CD4-positive, alpha-beta T cell treated with Interleukin-6 at 100 ng/mL for 8 hours (primary cell): Measurements from ENCODE around the gene PITPNM3.
"Not testable (repeated sequence)": the region's sequence is repeated elsewhere in the genome, so short reads cannot be mapped to it uniquely, and the experiment has no call there.

Source experiments
- DNase-seq: peaks from one replicate; pipeline ENCODE4 v3.0.0-alpha.2; 2020; ENCODE audit warnings: mixed read lengths, low spot score

PITPNM3 gene

DNA sequence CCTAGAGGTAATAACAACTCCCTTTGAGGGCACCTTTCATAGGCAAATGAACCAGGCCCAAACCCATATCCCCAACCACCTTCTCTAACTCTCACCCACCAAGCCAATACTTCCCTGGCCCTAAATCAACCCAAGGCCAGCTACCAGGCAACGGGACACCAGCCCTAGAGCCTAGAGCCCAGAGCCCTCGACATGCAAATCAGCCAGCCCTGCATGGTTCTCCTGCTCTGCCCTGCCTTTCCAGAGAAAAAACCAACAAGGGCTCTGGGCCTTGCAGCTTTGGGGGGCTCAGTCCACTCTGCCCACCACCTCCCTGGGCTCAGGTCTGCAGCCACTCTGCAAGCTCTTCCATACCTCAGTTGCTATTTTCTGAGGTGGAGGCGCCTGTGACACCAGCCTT lies 55.0 kb downstream of the PITPNM3 start:
- DNase-seq, result no peak

DNA sequence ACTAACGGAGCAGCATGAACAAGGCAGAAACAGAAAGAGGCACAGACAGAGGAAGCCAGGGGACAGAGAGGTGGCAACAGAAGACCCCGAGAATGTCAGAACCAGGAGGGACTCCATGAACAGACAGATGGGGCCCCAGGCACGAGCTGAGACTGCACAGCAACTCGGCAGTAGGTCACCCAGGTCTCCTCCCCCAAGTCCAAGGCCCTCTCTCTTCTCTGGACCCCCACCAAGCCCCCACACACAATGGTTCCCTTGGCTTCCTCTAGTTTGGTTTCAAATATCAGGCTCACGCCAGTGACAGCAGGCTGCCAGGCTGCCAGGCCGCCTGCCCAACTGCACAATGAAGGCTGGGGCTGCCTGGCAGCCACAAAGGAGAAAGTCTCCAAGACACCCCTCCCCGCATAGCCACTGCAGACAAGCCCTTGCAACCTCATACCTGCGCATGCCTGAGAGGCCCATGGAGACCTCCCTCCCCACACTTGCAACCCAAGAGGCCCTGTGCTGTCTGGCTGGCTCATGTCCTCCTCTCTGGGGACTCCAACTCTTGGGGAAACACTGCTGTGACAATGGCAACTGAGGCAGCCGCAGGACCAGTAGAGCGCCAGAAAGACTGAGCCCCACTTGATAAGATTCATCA lies 57.3 kb downstream of the PITPNM3 start:
- no peak for DNase-seq

DNA sequence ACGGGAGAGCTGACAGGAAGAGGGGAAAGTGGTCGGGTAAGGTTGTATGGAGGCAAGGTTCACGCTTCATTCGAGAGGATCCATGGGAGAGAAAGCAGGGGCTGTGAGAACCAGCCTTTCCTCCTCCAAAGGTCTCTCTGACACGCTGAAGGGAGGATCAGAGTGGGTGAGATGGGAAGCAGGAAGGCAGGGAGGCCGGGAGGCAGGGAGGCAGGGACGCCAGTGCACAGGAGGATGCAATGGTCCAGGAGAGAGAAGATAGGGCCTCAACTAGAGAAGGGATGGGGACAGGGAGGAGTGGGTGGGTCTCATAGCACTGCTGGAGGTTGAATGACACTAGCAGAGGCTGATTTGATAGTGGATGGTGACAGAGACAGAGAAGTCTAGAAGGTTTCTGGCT lies 58.0 kb downstream of the PITPNM3 start:
- DNase-seq, result no peak

DNA sequence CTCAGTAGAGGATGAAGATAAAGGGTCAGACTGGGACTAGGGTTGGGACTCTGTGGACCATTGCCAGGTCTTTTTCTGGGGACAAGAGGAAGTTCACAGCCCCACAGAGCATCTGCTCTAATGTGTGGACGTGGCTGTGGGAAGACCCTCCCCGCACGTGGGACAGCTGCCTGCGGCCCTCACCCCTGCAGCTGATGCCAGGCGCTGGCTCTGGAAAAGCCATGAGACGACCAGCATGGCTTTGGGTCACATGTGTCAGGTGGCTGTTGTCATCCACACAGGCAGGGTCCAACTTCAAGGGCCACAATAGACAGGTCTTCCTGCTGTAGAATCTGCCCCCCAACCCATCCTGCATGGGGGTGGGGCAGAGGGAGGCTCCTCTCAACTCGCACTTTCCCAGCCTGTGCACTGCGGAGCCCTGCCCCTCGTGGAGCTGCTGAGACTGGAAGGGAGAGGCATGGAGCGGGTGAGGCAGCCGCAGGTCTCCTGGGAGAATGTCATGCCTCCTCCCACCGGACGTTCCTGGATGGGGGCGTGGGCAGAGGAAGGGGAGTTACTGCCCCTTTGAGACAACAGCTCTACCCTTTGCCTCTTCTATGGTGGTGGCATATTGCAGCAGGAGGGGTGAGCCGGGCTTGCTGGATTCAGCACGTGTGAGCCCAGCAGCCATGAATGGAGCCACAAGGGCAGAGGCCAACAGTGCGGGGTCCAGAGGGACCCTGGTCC lies 58.7 kb downstream of the PITPNM3 start:
- no peak for DNase-seq

DNA sequence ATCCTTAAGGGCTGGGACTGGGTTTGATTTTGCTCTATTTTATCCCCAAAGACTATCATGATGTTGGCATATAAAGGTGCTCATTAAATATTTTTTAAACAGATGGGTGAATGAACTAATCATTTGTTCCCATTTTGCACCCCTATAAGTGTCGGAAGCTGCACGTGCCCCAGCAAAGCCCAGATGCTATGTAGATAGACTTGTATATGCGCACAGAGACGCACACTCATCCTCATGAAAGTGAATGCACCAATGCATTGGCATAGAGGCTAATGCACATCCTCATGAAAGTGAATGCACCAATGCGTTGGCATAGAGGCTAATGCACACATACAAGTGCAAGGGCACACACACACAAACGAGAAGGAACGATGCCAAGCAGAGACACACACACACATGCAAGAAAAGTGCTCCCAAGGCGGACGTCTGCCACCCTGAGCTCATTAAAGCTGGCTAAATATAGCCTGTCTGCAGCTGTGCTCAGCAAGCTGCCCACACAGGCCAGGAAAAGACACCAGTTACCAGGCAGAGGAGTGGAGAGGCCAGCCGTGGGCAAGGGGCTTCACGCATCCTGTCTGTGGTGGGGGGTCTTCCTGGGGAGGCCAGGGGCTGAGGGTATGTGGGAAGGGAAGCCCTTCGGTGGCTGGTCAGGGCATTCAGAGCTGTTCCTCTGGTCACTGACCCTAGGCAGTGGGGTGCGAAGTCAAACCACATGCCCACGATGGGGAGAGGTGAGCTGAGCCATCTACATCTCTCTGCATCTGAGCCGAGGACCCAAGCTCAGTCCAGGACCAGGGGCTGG lies 59.5 kb downstream of the PITPNM3 start:
- no peak for DNase-seq

DNA sequence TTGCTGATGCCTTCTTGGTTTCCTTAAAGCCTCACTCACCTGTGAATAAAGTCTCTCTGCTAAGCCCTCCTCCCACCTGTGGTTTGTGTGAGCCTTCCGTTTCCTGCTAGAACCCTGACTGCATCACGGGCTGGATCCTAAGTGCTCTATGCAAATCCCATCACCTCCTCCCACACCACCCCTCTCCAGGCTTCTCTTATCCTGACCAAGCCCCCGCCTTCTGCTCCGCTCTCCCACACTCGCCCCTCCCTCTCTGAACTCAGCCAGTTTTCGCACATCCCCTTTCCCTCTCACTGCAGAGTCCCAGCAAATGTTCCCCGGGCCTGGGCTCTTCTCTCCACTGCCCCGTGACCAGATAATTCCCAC lies 60.3 kb downstream of the PITPNM3 start:
- DNase-seq, result no peak

DNA sequence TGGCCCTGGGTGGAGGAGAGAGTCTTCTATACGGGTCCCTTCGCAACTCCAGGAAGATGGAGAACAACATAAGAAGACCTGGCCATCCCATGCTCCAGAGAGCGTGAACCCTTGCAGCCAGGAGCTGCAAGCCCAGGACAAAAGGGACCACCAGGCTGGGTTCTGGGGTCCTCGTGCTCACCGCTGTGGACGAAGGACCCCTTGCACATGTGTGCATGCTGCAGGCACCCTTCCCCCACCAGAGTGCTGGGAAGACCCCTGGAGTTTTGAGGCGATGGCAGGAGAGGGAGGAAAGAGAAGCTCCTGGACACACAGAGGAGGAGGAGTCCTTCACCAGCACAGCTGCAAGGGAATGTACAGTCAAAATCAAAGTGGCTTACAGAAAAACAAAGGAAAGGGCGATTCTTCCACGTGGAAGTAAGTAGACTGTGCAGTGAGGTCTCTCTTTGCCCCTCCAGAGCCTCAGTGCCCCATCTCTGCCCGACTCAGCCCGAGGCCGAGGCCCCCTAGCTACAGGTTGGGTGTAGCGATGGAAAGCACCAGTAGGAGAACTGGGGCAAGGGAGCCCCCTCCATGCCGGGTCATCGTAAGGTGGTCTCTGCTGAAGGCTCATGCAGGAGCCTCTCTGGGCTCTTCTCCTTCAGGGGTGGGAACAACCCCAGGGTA lies 60.8 kb downstream of the PITPNM3 start:
- no peak for DNase-seq

DNA sequence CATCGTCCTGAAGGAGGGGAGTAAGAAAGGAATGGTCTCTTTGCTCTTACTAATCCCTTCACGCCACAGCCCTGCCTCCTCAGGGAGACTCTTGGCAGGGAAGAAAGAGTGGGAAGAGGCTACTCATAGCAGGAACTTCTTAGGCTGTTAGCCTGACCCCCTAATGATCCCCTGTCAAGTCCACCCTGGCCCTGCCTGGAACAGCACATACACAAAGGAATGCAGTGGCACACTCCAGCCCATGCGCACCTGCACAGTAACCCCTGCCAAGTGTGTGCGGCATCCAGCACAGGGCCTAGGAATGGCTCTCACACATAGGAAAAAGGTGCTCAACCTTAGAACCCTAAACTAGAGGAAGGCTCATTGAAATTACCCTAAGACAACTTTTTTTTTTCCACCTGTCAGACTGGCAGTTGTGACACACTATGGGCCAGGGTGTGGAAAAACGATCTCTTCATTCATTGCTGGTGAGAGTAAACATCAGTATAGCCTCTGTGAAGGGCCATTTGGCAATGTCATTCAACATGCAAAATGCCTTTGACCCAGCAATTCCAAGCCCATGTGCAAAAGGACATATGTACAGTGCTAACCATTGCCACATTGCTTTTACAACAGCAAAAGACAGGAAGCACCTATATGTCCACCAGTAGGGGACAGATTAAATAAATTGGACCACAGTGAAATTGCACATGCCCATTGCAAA lies 62.0 kb downstream of the PITPNM3 start:
- no peak for DNase-seq

DNA sequence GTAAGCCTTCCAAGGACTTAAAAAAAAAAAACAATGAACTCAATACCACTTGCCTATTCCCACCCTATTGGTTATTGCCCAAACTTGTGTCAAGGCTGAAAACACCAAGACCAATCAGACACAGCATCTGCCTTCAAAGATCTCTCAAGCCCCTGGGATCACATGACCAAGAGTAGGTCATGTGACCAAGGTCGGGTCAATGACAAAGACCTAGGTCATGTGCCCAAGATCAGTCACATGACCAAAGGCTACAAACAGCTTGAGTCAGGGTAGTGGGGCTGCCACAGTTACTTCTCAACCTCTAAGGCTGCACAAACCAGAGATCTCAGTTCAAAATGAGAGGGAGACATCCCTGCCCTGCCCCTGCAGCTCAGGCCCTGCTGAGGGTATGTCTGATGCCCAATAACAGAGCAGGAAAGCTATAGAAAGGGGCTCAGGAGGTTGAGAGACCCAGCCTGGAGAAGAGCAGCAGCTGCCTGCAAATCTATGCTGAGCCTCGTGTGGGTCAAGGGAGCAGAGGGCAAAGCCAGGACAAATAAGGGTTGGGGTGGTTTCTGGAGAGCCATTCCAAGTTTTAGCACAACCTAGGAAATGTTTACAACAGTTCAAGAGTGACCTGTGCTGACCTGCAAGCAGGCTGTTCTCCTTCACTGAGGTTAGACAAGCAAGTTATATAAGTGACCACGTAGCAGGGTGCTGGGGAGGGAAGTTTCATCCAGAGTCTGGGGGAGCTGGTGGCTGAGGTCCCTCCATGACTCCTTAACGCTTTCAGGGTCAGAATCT lies 63.3 kb downstream of the PITPNM3 start:
- DNase-seq, result no peak

DNA sequence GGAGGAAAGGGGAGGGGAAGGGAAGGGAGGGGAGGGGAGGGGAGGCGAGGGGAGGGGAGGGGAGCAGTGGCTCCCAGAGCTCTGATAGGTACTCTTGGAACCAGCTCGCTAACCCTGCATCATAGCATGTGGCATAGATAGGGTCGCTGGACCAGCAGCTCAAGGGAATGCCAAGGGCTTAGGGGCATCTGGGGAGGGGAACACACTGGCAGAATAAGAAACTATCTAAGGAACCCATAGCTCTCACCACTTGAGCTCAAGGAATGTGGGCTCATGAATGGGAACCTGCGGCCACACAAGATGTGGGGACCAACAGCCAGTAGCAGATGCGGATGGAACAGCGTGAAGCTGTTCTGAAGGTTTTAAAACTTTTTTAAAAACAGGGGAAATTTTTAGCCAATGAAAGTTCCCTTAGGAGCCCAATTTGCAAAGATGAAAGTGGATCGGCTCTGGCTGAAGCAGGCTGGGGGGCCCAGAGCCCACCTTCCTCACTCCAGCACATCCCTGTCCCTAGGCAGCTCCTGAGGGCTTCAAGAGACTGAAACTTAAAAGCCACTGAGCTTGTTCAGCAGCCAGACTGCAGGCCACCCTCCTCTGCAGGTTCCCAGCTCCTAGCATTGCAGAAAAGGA lies 65.2 kb downstream of the PITPNM3 start:
- DNase-seq, result no peak

DNA sequence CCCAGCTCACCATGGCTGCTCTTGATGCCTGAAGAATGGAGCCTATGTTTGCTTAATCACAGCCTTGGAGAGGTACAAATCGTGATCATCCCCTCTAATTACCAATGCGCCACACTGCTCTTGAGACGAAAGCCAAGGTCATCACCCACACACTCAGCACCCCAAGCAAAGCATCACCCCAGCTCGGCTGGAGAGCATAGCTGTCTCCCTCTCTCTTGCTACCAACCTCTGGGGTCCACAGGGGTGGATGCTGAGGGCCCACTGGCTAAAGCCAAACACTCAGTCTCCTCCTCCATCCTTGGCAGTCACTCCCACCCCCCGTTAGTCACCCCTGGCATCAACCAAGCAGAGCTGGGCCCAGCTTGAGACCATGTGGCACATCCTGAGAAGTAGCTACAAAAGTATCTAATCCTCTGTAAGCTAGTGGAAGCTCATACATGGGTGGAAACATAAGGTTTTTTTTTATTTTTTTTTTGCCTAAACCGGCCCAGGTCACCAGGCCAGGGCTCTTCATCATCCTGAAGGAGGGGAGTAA lies 67.3 kb downstream of the PITPNM3 start:
- DNase-seq, result no peak

DNA sequence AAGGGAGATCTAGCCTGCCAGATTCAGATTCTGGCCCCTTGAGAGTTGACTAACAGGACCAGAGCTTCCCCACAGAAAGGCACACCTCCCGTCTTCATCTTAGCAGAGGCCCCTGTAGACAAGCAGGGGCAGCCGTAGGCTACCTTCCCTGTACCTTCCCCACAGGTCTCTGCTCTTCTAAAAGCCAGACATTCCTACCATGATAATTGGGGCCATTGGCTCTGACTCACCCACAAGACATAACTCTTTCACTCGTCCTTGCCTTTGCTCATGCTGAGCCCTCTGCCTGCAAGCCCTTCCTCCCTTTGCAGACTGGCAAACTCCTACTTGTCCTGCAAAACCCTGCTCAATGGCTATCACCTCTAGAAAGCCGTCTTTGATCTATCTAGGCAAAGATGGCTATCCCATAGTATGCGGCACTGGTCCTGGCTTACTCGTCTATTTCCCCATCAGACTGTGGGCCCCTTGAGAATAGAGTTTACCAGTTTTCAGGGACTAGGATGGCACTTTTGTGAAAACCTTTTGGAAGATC lies 68.3 kb downstream of the PITPNM3 start:
- no peak for DNase-seq

DNA sequence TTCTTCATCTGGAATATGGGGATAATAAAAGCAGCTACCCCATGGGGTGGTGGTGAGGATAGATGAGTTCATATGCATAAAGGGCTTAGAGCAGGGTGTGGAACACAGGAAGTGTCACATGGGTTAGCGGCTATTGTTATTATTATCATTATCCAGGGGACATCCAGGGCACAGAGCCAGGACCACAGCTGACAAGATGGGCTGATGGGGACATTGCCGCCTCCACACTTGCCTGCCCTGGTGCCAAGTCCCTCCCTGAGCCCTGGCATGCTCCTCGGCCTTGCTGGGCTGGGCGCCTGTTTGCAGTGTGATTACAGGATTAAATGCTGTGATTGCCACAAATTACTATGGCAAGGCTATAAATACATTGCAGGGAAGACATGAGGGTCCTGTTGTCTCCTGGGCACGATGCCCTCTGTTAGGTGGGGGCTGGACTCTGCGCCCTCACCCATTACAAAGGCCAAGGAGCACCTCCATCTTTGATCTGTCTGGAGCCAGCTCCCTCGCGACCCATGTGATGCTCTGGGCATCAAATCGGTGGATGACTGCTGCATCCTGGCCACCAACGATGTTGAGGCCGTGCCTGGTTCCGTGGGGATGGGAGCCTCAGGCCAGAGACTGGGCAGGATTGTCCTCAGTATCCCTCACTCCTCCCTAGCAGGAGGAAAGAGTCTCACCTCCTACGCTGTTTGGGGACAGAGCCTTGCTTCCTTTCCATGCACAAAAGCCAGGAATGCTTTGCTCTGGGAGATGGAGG lies 68.9 kb downstream of the PITPNM3 start:
- DNase-seq, result no peak

DNA sequence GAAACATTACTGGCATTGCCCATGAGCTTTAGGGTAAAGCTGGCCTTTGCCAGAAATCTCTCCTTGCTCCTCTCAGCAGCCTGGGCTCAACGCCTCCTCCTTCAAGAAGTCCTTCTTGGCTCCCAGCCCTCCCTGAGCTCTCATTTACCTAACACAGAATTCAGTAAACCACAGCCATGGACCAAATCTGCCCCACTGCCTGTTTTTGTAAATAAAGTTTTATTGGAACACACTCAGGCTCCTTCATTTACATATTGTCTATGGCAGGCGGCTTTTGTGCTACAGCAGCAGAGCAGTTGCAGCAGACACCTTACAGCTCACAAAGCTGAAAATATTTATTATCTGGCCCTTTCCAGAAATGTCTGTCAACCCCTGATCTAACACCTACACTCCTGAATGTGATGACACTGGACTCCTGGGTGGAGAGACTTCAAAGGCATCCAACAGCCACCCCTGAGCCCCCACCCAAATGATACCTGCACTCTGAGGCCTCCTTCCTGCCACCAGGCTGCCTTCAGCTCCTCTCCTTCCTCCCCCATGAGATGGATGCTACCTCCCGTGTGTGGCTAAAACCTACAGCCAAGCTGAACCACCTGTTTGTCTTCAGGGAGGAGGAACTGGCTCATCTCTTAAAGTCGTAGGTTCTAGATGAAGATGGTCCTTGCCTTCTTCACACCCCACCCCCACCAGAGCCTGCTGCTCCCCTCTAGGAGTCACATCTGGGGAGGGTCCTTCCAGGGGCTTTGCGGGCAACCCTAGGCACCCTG lies 70.5 kb downstream of the PITPNM3 start:
- DNase-seq, result no peak

DNA sequence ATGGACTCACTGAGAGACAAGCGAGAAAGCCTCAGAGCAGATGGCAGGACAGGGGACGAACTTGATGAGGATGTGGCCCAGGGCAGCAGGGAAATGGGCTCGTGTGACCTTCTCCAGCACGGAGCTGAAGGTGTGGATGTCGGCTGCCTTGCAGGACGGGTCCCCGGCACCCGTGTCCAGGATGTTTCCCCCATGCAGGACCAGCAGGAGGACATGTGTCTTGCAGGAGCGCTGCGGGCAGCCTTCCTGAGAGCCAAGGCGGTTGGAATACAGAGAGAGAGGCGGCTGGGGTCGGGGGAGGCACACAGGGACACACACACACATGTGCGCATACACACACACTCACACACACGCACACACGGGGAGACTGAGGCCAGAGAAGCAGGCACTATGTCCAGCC lies 72.8 kb downstream of the PITPNM3 start:
- no peak for DNase-seq

DNA sequence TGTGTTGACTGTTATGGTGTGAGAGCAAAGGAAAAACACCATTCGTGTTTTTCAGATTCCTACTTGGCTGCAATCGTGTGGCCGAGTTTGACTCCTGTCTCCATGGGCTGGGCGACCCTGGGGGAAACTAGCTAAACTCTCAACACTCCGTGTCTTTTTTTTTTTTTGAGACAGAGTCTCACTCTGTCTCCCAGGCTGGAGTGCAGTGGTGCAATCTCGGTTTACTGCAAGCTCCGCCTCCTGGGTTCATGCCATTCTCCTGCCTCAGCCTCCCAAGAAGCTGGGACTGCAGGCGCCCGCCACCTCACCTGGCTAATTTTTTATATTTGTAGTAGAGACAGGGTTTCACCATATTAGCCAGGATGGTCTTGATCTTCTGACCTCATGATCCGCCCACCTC lies 73.6 kb downstream of the PITPNM3 start:
- not testable (repeated sequence) for DNase-seq

DNA sequence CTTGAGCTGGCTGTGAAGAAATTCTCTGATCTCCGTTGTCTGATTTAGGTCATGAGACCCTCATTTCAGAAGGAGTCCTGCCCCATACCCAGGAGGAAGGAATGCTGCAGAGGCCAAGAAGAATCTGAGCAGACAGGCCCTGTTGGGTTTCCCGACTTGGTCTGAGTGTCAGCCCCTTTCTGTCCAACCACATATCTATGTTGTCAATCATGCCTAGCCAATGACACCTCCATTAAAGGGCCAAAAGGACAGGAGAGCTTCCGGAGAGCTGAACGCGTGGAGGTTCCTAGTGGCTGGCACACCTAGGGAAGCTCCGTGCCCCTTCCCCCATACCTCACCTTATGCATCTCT lies 74.3 kb downstream of the PITPNM3 start:
- no peak for DNase-seq

DNA sequence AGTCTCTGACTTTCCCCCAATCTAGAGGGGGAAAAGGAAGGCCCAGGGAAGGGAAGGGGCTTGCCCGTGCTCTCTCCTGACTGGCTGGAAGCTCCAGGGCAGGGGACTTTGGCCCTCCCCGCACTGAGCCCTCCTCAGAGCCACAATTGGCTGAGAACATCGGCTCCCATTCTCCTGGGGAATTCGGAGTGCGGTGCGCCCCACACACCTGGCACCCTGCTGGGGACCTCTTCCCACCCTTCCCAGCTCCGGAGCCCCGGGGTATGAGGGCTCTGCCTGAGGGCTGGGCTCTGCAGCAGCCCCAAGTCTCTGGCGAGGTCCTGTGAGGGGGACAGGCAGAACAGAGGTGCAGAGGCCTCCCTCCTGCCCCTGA lies 76.1 kb downstream of the PITPNM3 start:
- no peak for DNase-seq
